HG03439 (cell line): Measurements from ENCODE around the gene CFTR.
A peak's percentile ranks its signal among the peaks of the same experiment; 100 is the strongest.

ENCODE experiments used
- ATAC-seq: cut with Tn5 transposase; IDR thresholded peaks from one replicate; pipeline ENCODE4 v1.9.1; 2021; ENCODE audit warnings: mild to moderate bottlenecking, moderate library complexity; ENCODE audit not compliant: unreplicated experiment

Gene CFTR

GRCh38 chr7:117582219-117582704 is 102.4 kb downstream of the CFTR start:
- no peak for ATAC-seq

GRCh38 chr7:117587931-117588330 is 108.1 kb downstream of the CFTR start:
- ATAC-seq: no peak

DNA sequence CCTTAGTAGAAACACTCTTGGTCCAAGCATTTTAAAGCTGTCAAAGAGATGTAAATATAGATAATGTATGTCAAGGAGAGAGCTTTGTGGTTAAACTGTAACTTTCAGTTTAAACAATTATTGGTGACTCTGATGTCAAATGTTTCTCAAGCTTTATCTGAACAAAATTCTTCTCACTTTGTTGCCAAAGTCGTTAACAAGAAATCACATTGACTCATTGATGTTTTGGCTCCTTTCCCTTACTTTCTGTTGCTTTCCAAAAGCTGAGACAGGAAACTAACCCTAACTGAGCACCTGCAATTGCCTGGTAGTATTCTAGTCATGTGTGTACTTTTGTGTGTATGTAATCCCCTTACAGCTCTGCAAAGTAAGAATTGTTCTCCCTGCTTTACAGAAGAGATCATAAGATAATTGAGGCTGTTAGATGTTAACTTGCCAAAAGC is 108.5 kb downstream of the CFTR start:
- peak; percentile 81 for ATAC-seq

DNA sequence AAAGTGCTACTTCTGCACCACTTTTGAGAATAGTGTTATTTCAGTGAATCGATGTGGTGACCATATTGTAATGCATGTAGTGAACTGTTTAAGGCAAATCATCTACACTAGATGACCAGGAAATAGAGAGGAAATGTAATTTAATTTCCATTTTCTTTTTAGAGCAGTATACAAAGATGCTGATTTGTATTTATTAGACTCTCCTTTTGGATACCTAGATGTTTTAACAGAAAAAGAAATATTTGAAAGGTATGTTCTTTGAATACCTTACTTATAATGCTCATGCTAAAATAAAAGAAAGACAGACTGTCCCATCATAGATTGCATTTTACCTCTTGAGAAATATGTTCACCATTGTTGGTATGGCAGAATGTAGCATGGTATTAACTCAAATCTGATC is 110.4 kb downstream of the CFTR start:
- no peak for ATAC-seq

- ATAC-seq: no peak
Measured at GRCh38 chr7:117592011-117592635, 112.3 kb downstream of the CFTR start.

DNA sequence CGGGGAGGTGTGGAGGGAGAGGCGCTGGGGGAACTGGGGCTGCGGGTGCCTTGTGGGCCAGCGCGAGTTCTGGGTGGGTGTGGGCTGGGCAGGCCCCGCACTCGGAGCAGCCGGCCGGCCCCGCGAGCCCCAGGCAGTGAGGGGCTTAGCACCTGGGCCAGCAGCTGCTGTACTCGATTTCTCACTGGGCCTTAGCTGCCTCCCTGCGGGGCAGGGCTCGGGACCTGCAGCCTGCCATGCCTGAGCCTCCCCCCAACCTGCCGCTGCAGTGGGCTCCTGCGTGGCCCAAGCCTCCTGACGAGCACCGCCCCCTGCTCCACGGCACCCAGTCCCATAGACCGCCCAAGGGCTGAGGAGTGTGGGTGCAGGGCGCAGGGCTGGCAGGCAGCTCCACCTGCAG is 116.3 kb downstream of the CFTR start:
- no peak for ATAC-seq

DNA sequence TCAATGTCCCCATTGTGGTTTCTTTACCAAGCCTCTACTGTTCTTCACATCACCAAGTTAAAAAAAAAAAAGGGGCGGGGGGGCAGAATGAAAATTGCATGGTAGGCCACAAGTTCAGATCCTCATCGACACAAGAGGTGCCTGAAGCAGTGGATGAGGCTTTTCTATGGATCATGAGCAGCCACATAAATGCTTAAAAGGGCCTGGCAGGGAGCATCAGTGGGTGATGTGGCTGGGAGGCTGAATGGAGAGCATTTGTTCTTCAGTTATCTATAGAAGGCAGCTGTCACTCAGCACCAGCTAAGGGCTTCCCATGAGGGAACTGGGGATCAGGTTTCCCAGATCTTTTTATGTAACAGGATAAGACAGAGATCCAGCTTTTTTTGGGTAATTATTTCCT is 117.9 kb downstream of the CFTR start:
- ATAC-seq: no peak

DNA sequence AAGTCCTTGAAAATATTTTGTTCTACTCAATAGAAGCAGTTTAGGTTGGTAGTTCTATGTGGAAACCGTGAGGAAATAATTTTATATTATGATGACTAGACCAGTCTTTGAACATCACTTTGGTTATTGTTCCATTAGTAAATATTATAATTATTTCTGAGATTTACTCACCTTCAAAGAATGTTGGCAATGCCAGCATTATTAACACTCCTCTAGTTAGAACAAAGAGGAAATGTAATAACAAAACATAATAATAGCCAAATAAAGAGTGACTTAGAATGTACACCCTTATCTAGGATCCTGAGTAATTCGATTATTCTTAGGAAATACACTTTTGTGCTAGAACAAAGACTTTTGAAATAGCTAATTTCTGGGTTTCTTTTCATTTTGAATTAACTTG is 121.1 kb downstream of the CFTR start:
- no peak for ATAC-seq

- no peak for ATAC-seq
Measured at GRCh38 chr7:117603627-117604026, 123.8 kb downstream of the CFTR start.

GRCh38 chr7:117605712-117606111 is 125.9 kb downstream of the CFTR start:
- ATAC-seq: no peak

DNA sequence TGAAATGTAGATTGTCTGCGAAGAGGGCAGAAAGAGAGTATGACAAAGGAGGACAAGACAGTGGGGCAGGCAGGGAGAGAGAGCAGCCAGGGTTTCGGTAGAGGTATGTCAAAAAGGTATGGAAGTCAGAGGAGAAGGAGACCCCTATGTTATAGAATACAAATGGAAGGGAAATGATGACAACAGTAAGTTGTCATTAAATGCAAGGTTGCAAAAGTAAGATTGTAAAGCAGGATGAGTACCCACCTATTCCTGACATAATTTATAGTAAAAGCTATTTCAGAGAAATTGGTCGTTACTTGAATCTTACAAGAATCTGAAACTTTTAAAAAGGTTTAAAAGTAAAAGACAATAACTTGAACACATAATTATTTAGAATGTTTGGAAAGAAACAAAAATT is 126.3 kb downstream of the CFTR start:
- no peak for ATAC-seq

GRCh38 chr7:117610396-117610795 is 130.6 kb downstream of the CFTR start:
- ATAC-seq: no peak

DNA sequence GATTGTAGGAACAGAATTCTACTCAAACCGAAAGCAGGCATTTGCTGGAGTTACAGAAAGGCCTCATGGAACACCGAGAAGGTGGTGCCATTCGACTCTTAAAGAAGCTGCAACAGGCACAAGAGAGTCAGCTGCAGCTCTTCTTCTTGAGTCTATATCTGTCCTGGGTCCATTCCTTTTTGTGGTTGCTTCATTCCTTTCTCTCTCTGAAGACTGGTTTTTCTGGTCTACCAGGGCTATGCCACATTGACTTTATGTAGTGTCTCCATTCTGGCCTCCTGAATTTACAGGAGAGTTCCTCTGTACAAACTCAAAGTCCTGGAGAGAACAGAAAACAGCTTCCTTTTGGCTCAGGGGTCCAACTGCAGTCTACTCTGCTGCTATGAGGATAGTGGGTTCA is 132.8 kb downstream of the CFTR start:
- ATAC-seq: no peak

GRCh38 chr7:117616694-117617093 is 136.9 kb downstream of the CFTR start:
- ATAC-seq: no peak

DNA sequence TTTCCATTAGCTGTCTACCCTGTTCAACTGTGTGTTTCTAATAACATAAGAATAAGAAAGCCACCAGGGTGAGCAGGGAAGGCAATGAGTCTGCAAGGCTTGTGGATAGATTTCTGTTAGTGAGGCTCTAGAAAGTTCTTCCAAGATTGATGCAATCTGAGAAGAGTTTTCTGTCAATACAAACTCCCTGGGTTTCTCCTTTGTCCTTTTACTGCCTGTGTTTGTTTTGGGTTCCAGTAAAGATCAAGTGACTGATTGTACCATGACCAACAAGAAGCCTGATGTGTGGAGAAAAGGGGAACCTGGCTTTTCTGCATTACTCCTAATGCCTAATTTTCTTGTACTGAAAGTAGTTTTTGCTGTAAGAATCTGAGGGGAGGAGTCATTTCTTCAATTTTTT is 139.9 kb downstream of the CFTR start:
- ATAC-seq: no peak

- no peak for ATAC-seq
Measured at GRCh38 chr7:117621075-117621618, 141.3 kb downstream of the CFTR start.

- no peak for ATAC-seq
Measured at GRCh38 chr7:117623606-117624005, 143.8 kb downstream of the CFTR start.

GRCh38 chr7:117630501-117630900 is 150.7 kb downstream of the CFTR start:
- no peak for ATAC-seq

GRCh38 chr7:117630907-117631564 is 151.2 kb downstream of the CFTR start:
- ATAC-seq: no peak

DNA sequence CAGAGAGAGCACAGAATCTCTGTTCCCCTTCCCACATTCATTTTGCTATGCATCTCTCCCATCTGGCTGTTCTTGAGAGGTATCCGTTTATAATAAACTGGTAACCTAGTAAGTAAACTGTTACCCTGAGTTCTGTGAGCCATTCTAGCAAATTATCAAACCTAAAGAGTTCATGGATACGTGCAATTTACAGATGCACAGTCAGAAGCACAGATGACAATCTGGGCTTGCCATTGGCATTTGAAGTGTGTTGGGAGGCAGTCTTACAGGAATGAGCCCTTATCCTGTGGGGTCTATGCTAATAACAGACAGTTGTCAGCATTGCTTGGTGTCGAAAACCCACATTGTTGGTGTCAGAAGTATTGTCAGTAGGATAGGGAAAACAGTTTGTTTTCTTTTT is 151.8 kb downstream of the CFTR start:
- ATAC-seq: no peak

GRCh38 chr7:117637937-117638336 is 158.1 kb downstream of the CFTR start:
- no peak for ATAC-seq

DNA sequence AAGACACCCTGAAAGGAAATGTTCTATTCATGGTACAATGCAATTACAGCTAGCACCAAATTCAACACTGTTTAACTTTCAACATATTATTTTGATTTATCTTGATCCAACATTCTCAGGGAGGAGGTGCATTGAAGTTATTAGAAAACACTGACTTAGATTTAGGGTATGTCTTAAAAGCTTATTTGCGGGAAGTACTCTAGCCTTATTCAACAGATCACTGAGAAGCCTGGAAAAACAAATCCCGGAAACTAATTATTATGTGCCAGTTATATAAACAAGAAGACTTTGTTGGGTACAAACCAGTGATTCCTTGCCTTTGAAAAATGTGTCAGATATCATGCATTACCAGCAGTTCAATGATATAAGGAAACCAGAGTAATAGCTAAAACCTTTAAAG is 160.1 kb downstream of the CFTR start:
- no peak for ATAC-seq
